ENCODE measurements around the gene ADO. TPM values are rescaled to one million over a fixed set of nuclear protein-coding genes. Genes with fewer than 3 reads are reported as not detected.

ADO gene
- total and polyA plus RNA-seq, 2 experiments from 2014 or later, result 8.9 to 24.6 TPM

DNA sequence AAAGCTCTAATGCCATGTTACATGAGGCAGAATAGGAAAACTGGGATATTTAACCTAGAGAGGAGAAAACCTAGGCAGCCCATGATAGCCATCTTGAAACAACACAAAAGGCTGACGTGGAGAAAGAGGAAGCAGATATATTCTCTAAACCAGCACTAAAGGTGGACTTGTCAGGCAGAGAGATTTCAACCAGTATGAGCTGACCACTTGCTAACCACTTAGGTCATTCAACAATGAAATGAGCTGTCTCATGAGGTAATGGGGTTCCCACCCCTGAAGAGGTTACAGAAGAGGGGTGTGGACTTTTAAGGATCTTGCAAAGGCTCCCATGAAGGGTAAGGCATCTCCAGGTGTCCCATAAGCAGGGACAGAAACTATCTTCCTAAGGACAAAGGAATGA lies 38.5 kb downstream of the ADO start:
- Histone ChIP-seq H3K27me3 (peaks cover 4% of the 10 kb centered on the region), H2AFZ (no peak overlapping the region), H3K4me1 (ENCODE audit: insufficient read depth) (no peaks in the 10 kb centered on the region), H4K20me1 (ENCODE audit: insufficient read depth, poor library complexity, severe bottlenecking) (no peaks in the 10 kb centered on the region), H3K36me3 (replicated peaks; ENCODE audit: insufficient read depth, low read depth) (no peaks in the 10 kb centered on the region), H3K4me2 (no peak overlapping the region), H3K9me3 (ENCODE audit: low read depth) (no peaks in the 10 kb centered on the region), H3K27ac (no peak overlapping the region), H3K79me2 (no peaks in the 10 kb centered on the region), H3K9me2 (replicated peaks; ENCODE audit: insufficient read depth) (no peaks in the 10 kb centered on the region), H3K4me3 (no peak overlapping the region)
- DNase-seq (ENCODE audit: low spot score), result no peak
- no peak for TF ChIP-seq EZH2phosphoT487 (IDR thresholded peaks at IDR 0.05; ENCODE audit: low read depth, severe bottlenecking, unreplicated experiment)
- TF ChIP-seq, protein P1, sequence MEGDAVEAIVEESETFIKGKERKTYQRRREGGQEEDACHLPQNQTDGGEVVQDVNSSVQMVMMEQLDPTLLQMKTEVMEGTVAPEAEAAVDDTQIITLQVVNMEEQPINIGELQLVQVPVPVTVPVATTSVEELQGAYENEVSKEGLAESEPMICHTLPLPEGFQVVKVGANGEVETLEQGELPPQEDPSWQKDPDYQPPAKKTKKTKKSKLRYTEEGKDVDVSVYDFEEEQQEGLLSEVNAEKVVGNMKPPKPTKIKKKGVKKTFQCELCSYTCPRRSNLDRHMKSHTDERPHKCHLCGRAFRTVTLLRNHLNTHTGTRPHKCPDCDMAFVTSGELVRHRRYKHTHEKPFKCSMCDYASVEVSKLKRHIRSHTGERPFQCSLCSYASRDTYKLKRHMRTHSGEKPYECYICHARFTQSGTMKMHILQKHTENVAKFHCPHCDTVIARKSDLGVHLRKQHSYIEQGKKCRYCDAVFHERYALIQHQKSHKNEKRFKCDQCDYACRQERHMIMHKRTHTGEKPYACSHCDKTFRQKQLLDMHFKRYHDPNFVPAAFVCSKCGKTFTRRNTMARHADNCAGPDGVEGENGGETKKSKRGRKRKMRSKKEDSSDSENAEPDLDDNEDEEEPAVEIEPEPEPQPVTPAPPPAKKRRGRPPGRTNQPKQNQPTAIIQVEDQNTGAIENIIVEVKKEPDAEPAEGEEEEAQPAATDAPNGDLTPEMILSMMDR (IDR thresholded peaks at IDR 0.05; ENCODE audit: poor library complexity), result no peak
- WGBS (ENCODE audit: low lambda C conversion rate, missing lambda C conversion rate), result 37% methylated on average over 1 of the region's 1 CpG

DNA sequence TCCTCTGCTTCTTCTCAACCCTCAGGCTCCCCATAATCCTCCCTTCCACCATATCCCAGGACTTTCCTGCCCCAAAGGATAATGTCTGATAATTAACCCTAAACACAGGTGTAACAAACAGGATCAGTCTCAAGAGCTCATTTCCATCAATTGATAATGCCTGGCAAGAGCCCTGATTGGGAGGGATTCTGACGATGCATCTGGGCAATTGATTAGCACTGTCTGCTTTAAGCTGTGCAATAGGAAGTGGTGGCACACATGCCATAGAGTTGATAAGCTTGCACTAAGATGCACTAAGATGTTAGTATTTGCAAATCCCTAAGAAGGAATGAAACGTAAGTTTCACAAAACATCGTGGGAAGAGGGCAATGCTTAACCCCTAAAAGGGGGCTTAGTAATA lies 39.1 kb downstream of the ADO start:
- no peaks in the 10 kb centered on the region for H4K20me1 ChIP-seq (ENCODE audit: insufficient read depth, poor library complexity, severe bottlenecking)
- no peak overlapping the region for H3K4me3 ChIP-seq
- no peaks in the 10 kb centered on the region for H3K9me3 ChIP-seq (ENCODE audit: low read depth)
- 72% methylated on average over 3 of the region's 3 CpGs for WGBS (ENCODE audit: low lambda C conversion rate, missing lambda C conversion rate)
- H3K36me3 ChIP-seq (replicated peaks; ENCODE audit: insufficient read depth, low read depth), result no peaks in the 10 kb centered on the region
- TF ChIP-seq EZH2 (IDR thresholded peaks at IDR 0.05; ENCODE audit: borderline replicate concordance), result no peak
- TF ChIP-seq, protein P1 (IDR thresholded peaks at IDR 0.05; ENCODE audit: poor library complexity), result no peak
- TF ChIP-seq EZH2phosphoT487 (IDR thresholded peaks at IDR 0.05; ENCODE audit: low read depth, severe bottlenecking, unreplicated experiment), result no peak
- no peaks in the 10 kb centered on the region for H3K4me1 ChIP-seq (ENCODE audit: insufficient read depth)
- H3K9me2 ChIP-seq (replicated peaks; ENCODE audit: insufficient read depth), result no peaks in the 10 kb centered on the region
- no peak overlapping the region for H3K27ac ChIP-seq
- DNase-seq (ENCODE audit: low spot score), result no peak
- peaks cover 4% of the 10 kb centered on the region for H3K27me3 ChIP-seq
- no peak overlapping the region for H3K4me2 ChIP-seq
- no peak overlapping the region for H2AFZ ChIP-seq
- H3K79me2 ChIP-seq, result no peaks in the 10 kb centered on the region

DNA sequence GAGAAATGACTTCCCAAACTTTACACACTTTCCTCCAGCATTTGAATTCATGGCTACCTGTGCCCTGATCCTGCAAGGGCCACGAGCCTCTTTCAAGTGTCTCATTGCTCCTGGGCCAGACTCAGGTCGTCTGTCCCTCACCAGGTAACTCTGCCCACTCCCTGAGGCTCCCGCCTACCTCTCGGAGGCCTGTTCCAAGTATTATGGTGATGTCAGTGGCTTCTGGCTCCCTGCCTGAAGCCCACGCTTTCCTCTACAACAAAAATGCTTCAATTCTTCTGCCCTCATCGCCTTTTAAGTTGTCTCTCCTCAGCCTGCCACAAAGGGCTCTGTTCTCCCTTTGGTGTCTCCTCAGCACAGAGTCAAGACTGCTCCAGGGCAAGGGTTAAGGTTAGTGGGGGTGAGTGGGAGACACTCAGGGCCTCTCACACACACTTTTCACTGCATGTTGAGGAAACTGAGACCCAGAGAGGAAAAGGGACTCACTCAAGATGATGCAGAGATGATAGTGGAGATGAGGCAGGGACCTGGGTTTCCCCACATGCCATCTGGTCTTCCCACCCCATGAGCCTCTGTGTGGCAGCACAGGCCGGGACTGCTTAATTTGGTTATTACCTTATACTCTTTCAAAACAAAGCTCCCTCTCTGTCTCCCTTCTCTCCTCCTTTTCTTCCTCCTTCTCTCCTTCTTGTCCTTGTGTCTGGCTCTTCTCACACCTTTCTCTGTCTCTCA lies 39.9 kb downstream of the ADO start:
- H2AFZ ChIP-seq, result no peak overlapping the region
- H3K27ac ChIP-seq, result no peak overlapping the region
- no peaks in the 10 kb centered on the region for H4K20me1 ChIP-seq (ENCODE audit: insufficient read depth, poor library complexity, severe bottlenecking)
- DNase-seq (ENCODE audit: low spot score), result no peak
- H3K4me2 ChIP-seq, result no peak overlapping the region
- TF ChIP-seq, protein P1 (IDR thresholded peaks at IDR 0.05; ENCODE audit: poor library complexity), result no peak
- TF ChIP-seq EZH2 (IDR thresholded peaks at IDR 0.05; ENCODE audit: borderline replicate concordance) (no peak), EZH2phosphoT487 (IDR thresholded peaks at IDR 0.05; ENCODE audit: low read depth, severe bottlenecking, unreplicated experiment) (no peak)
- WGBS (ENCODE audit: low lambda C conversion rate, missing lambda C conversion rate), result 84% methylated on average over 7 of the region's 7 CpGs
- no peaks in the 10 kb centered on the region for H3K9me3 ChIP-seq (ENCODE audit: low read depth)
- H3K79me2 ChIP-seq, result no peaks in the 10 kb centered on the region
- no peaks in the 10 kb centered on the region for H3K4me1 ChIP-seq (ENCODE audit: insufficient read depth)
- H3K36me3 ChIP-seq (replicated peaks; ENCODE audit: insufficient read depth, low read depth), result no peaks in the 10 kb centered on the region
- no peaks in the 10 kb centered on the region for H3K9me2 ChIP-seq (replicated peaks; ENCODE audit: insufficient read depth)
- H3K4me3 ChIP-seq, result no peak overlapping the region
- peaks cover 4% of the 10 kb centered on the region for H3K27me3 ChIP-seq
